Duodenal mucosa (tissue), 2 donors: ENCODE results near the gene LIPT2.

ENCODE experiments used
- H3K27ac ChIP-seq: one replicate; pipeline ENCODE4 v1.7.0; 2013; ENCODE audit warnings: low read depth, low read length
- H3K27me3 ChIP-seq, 2 donors: one replicate each; pipeline ENCODE4 v1.7.0; 2013; ENCODE audit warnings: low read length in 2 of 2, control low read depth in 1 of 2; ENCODE audit not compliant: insufficient read depth in 2 of 2, control insufficient read depth in 1 of 2
- H3K36me3 ChIP-seq, 2 donors: one replicate each; pipeline ENCODE4 v1.7.0; 2013; ENCODE audit warnings: low read length in 2 of 2, control low read depth in 1 of 2; ENCODE audit not compliant: insufficient read depth in 2 of 2, control insufficient read depth in 1 of 2
- H3K4me1 ChIP-seq, 2 donors: one replicate each; pipeline ENCODE4 v1.7.0; 2013; ENCODE audit warnings: low read length in 2 of 2, control low read depth in 1 of 2; ENCODE audit not compliant: insufficient read depth in 2 of 2, control insufficient read depth in 1 of 2
- H3K4me3 ChIP-seq, 2 donors: one replicate each; pipeline ENCODE4 v1.7.0; 2013; ENCODE audit warnings: low read length in 2 of 2, low read depth in 1 of 2
- H3K9ac ChIP-seq, 2 donors: one replicate each; pipeline ENCODE4 v1.7.0; 2013; ENCODE audit warnings: low read length in 2 of 2, low read depth in 1 of 2
- H3K9me3 ChIP-seq, 2 donors: one replicate each; pipeline ENCODE4 v1.7.0; 2013; ENCODE audit warnings: low read length in 2 of 2, control low read depth in 1 of 2; ENCODE audit not compliant: control insufficient read depth in 1 of 2

LIPT2 gene

GRCh38 chr11:74459584-74459983 is 33.9 kb downstream of the LIPT2 start:
- Histone ChIP-seq H3K27ac (no peak overlapping the region), H3K27me3 (no peaks in the 10 kb centered on the region), H3K36me3 (peaks cover 33 to 69% of the 10 kb centered on the region in 2 donors), H3K9ac (no peak overlapping the region), H3K4me3 (no peak overlapping the region), H3K9me3 (no peaks in the 10 kb centered on the region), H3K4me1 (peaks cover 45 to 53% of the 10 kb centered on the region in 2 donors)

- peaks cover 27 to 33% of the 10 kb centered on the region in 2 donors for H3K4me1 ChIP-seq
- H3K27me3 ChIP-seq = no peaks in the 10 kb centered on the region
- H3K36me3 ChIP-seq = peaks cover 23 to 48% of the 10 kb centered on the region in 2 donors
- H3K27ac ChIP-seq = no peak overlapping the region
- no peaks in the 10 kb centered on the region for H3K9me3 ChIP-seq
- no peak overlapping the region for H3K9ac ChIP-seq
- no peak overlapping the region for H3K4me3 ChIP-seq
Observed at GRCh38 chr11:74457356-74457755, 36.2 kb downstream of the LIPT2 start.

GRCh38 chr11:74453373-74453975 is 40.0 kb downstream of the LIPT2 start:
- Histone ChIP-seq H3K4me1 (peaks cover 9 to 12% of the 10 kb centered on the region in 2 donors), H3K27me3 (no peaks in the 10 kb centered on the region), H3K9ac (peak overlapping the region in 1 of 2 donors; percentile 12), H3K27ac (no peak overlapping the region), H3K9me3 (no peaks in the 10 kb centered on the region), H3K4me3 (no peak overlapping the region), H3K36me3 (peaks cover 11 to 24% of the 10 kb centered on the region in 2 donors)

- Histone ChIP-seq H3K27me3 (no peaks in the 10 kb centered on the region), H3K36me3 (peaks cover 9 to 13% of the 10 kb centered on the region in 2 donors), H3K9ac (no peak overlapping the region), H3K4me1 (peaks cover 6 to 12% of the 10 kb centered on the region in 2 donors), H3K9me3 (no peaks in the 10 kb centered on the region), H3K27ac (no peak overlapping the region), H3K4me3 (no peak overlapping the region)
Observed at GRCh38 chr11:74452366-74452765, 41.2 kb downstream of the LIPT2 start.

DNA sequence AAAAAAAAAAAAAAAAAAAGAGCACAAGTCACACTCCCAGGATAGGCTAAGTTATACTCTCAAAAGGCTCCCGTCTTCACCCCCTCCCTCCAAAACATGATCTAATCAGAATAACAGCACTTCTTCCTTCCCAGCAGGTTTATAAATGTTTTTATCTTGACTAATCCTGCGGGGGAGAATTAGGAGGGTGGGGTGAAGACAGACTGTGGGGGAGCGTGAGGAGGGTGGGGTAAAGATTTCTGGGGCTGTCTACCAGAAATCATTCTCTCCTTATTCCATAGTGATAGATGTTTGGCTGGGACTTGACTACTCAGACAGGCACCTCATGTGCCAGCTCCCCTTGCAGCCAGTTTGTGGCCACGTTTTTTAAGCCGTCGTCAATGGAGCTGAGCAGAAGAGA is 43.2 kb downstream of the LIPT2 start:
- no peak overlapping the region for H3K27ac ChIP-seq
- H3K4me1 ChIP-seq = peaks cover 6 to 12% of the 10 kb centered on the region in 2 donors
- H3K27me3 ChIP-seq = no peaks in the 10 kb centered on the region
- H3K9ac ChIP-seq = no peak overlapping the region
- no peak overlapping the region for H3K4me3 ChIP-seq
- H3K9me3 ChIP-seq = no peaks in the 10 kb centered on the region
- H3K36me3 ChIP-seq = no peaks in the 10 kb centered on the region

DNA sequence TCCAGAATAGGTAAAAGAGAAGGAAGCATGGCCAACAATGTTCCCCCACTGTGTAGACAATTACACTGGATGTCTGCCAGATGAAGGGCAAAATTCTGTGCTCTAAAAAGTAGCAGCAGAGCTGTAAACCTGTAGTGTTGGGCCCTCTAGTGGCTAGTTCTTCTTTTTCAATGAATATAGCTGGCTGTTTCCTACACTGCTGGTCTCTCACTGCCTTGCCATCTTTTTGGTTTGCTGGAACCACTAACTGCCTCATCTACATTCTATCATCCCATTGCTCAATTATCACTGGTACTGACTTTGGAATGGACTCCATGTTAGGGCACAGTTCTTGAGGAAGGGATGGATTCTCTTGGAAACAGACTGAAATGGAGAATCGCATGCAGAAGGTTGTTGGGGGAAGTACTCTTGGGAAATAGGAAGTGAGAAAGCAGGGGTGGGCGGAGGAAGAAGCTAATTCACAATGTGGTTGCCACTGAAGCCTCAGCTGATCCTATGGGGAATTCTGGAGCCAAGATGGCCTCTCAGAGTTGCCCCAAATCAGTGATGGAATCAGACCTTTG is 44.1 kb downstream of the LIPT2 start:
- H3K36me3 ChIP-seq = no peaks in the 10 kb centered on the region
- H3K9ac ChIP-seq = no peak overlapping the region
- no peaks in the 10 kb centered on the region for H3K27me3 ChIP-seq
- H3K9me3 ChIP-seq = no peaks in the 10 kb centered on the region
- H3K4me1 ChIP-seq = peaks cover 6 to 12% of the 10 kb centered on the region in 2 donors
- no peak overlapping the region for H3K4me3 ChIP-seq
- no peak overlapping the region for H3K27ac ChIP-seq

DNA sequence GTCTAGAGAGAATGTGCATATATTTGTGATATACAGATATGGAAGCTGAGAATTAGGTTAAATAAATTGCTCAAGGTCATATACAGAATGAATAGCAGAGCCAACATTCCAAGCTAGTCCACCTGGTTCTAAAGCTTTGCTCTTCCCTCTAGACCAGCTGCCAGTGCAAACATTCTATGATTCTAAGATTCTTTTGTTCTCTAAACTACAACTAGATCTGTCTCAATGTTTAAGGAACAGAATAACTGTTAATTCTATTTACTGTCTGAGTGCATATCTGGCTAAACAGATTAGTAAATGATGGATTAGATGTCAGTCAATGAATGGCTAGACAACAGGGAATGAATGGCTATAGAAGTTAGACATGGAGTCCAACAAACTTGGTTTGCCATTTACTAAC is 45.8 kb downstream of the LIPT2 start:
- Histone ChIP-seq H3K27ac (no peak overlapping the region), H3K9ac (no peak overlapping the region), H3K9me3 (no peaks in the 10 kb centered on the region), H3K4me1 (peaks cover 17% of the 10 kb centered on the region in 2 donors), H3K27me3 (no peaks in the 10 kb centered on the region), H3K4me3 (no peak overlapping the region), H3K36me3 (no peaks in the 10 kb centered on the region)

DNA sequence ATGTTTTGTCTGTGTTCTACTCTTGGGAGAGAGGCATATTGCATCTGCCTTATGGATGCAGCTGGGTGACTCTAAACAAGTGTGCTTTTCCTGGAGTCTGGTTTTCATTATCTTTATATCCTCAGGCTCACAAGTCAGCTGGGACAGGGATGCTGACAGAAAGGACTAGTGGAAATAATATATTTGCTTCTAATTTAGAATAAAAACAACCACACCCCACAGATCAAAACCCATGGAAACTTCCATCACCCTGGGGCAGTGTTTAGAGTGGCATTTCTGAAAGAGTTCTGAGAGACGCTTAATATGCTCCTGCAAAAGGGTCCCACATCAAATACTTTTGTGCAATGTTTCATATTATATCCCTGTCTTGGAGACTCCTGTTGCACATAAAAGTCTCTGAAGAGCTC is 47.0 kb downstream of the LIPT2 start:
- Histone ChIP-seq H3K36me3 (no peaks in the 10 kb centered on the region), H3K27me3 (no peaks in the 10 kb centered on the region), H3K9ac (no peak overlapping the region), H3K9me3 (no peaks in the 10 kb centered on the region), H3K4me3 (no peak overlapping the region), H3K4me1 (peaks cover 17% of the 10 kb centered on the region in 2 donors), H3K27ac (no peak overlapping the region)

- Histone ChIP-seq H3K9me3 (no peaks in the 10 kb centered on the region), H3K4me1 (peaks cover 17% of the 10 kb centered on the region in 2 donors), H3K27me3 (no peaks in the 10 kb centered on the region), H3K4me3 (no peak overlapping the region), H3K9ac (no peak overlapping the region), H3K27ac (no peak overlapping the region), H3K36me3 (no peaks in the 10 kb centered on the region)
Observed at GRCh38 chr11:74444173-74444826, 49.2 kb downstream of the LIPT2 start.

DNA sequence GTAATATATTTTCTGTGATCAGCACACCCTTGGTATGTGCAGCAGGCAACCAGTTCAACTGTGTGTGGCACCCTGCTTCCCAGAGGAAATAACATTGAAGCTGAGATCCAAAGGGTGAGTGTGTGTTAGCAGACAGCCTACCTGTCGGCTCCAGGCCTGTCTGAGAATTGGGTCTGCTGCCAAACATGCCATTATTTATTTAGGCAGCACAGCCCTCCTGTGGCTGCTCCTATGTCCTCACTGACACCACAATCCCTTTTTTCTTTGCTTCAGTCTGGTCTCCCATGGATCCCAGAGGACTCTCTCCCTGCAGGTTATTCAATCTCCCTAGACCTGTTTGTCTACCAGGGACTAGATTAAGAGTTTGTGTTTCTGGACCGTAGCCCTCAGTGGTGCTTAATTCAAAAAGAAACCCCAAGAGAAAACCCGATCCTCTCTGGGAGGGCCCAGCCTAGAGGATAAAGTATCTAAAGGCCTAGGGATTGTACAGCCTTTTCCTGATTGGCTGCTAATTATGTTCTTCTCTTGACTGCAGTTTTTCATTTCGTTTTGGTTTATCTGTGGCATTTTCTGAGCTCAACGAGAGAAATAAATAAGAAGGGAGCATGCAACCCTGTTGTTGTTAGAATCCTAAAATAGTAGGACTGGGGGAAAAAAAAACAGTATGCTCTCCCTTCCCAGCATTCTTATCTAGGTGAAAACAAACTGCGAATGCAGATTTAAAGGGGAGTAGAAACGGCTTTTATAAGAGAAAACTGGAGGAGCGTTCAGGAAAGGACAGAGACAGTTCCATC is 50.3 kb downstream of the LIPT2 start:
- peaks cover 14 to 17% of the 10 kb centered on the region in 2 donors for H3K4me1 ChIP-seq
- H3K4me3 ChIP-seq = no peak overlapping the region
- H3K27ac ChIP-seq = no peak overlapping the region
- H3K36me3 ChIP-seq = no peaks in the 10 kb centered on the region
- no peak overlapping the region for H3K9ac ChIP-seq
- no peaks in the 10 kb centered on the region for H3K9me3 ChIP-seq
- no peaks in the 10 kb centered on the region for H3K27me3 ChIP-seq
